NCI-H146 treated with DMSO at 0.1 percent for 48 hours (cell line): Measurements from ENCODE around the gene ARHGAP31.

Experiments used
- DNase-seq: peaks from one replicate; lab custom pipeline; 2025; ENCODE audit not compliant: unreplicated experiment; lab: John Stamatoyannopoulos, UW

Gene ARHGAP31

GRCh38 chr3:119376758-119377157 is 82.6 kb downstream of the ARHGAP31 start:
- no peak for DNase-seq

- DNase-seq, result no peak
These were observed 84.1 kb downstream of the ARHGAP31 start for GRCh38 chr3:119378259-119378803.

GRCh38 chr3:119380697-119381096 is 86.5 kb downstream of the ARHGAP31 start:
- no peak for DNase-seq

GRCh38 chr3:119382134-119382533 is 88.0 kb downstream of the ARHGAP31 start:
- no peak for DNase-seq

GRCh38 chr3:119388577-119388976 is 94.4 kb downstream of the ARHGAP31 start:
- DNase-seq, result no peak

- DNase-seq, result no peak
These were observed 101.8 kb downstream of the ARHGAP31 start for GRCh38 chr3:119395923-119396358.

GRCh38 chr3:119396870-119397269 is 102.7 kb downstream of the ARHGAP31 start:
- no peak for DNase-seq

- DNase-seq, result no peak
These were observed 106.3 kb downstream of the ARHGAP31 start for GRCh38 chr3:119400466-119400865.

GRCh38 chr3:119401069-119401468 is 106.9 kb downstream of the ARHGAP31 start:
- DNase-seq, result no peak

GRCh38 chr3:119401503-119402440 is 107.6 kb downstream of the ARHGAP31 start:
- DNase-seq, result no peak

GRCh38 chr3:119402791-119403190 is 108.6 kb downstream of the ARHGAP31 start:
- DNase-seq, result no peak

- no peak for DNase-seq
These were observed 109.0 kb downstream of the ARHGAP31 start for GRCh38 chr3:119403201-119403600.

GRCh38 chr3:119405315-119405714 is 111.1 kb downstream of the ARHGAP31 start:
- DNase-seq, result no peak

- DNase-seq, result no peak
These were observed 114.2 kb downstream of the ARHGAP31 start for GRCh38 chr3:119408243-119408950.

GRCh38 chr3:119409844-119410243 is 115.7 kb downstream of the ARHGAP31 start:
- no peak for DNase-seq

- no peak for DNase-seq
These were observed 119.6 kb downstream of the ARHGAP31 start for GRCh38 chr3:119413603-119414280.

GRCh38 chr3:119416873-119417272 is 122.7 kb downstream of the ARHGAP31 start:
- no peak for DNase-seq

- DNase-seq, result no peak
These were observed 123.8 kb downstream of the ARHGAP31 start for GRCh38 chr3:119417771-119418512.

- no peak for DNase-seq
These were observed 124.5 kb downstream of the ARHGAP31 start for GRCh38 chr3:119418641-119419040.

- DNase-seq, result no peak
These were observed 126.0 kb downstream of the ARHGAP31 start for GRCh38 chr3:119420196-119420595.
